HG03135 (cell line): ENCODE results near the gene MEIS3.

Source experiments
- ATAC-seq: cut with Tn5 transposase; IDR thresholded peaks from one replicate; pipeline ENCODE4 v1.9.1; 2021; ENCODE audit warnings: mild to moderate bottlenecking, moderate library complexity; ENCODE audit not compliant: unreplicated experiment

MEIS3 gene

GRCh38 chr19:47435883-47436417 is 16.6 kb upstream of the MEIS3 start:
- ATAC-seq, result no peak

- ATAC-seq, result no peak
Observed at GRCh38 chr19:47435196-47435595, 15.9 kb upstream of the MEIS3 start.

DNA sequence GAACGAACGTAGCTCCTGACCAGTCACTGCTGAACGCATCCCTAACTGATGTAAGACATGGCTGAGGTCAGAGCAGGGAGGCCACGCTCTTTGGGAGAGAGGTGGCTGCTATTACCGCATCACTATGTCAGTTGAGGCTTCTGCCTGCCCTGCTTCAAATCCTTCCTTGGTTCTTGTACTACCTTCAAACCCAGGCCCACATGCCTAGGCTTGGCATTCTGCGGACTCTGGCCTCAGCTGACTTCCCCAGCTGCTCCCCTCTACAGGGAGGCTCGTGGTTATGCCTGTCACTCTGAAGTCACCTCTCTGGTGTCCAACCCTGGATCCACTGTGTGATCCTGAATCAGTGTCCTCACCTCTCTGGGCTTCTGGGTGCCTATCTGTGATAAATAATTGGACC is 14.8 kb upstream of the MEIS3 start:
- ATAC-seq, result no peak

DNA sequence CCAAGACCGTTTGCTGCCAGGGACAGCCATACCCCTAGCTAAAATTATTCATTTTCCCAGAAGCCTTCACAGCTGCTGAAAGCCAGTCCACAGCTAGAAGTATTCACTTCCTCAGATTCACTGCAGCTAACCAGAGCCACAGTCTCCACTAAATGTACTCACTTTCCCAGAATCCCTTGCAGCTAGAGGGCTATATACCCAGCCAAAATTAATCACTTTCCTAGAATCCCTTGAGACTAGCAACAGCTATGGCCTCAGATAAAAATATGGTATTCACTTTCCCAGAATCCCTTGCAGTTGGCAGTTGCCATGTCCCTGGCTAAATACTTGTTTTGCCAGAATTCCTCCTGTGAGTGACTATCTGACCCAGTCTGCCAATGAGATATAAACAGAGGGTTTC is 13.8 kb upstream of the MEIS3 start:
- no peak for ATAC-seq

GRCh38 chr19:47432499-47432898 is 13.2 kb upstream of the MEIS3 start:
- no peak for ATAC-seq

GRCh38 chr19:47432091-47432490 is 12.8 kb upstream of the MEIS3 start:
- ATAC-seq, result no peak

DNA sequence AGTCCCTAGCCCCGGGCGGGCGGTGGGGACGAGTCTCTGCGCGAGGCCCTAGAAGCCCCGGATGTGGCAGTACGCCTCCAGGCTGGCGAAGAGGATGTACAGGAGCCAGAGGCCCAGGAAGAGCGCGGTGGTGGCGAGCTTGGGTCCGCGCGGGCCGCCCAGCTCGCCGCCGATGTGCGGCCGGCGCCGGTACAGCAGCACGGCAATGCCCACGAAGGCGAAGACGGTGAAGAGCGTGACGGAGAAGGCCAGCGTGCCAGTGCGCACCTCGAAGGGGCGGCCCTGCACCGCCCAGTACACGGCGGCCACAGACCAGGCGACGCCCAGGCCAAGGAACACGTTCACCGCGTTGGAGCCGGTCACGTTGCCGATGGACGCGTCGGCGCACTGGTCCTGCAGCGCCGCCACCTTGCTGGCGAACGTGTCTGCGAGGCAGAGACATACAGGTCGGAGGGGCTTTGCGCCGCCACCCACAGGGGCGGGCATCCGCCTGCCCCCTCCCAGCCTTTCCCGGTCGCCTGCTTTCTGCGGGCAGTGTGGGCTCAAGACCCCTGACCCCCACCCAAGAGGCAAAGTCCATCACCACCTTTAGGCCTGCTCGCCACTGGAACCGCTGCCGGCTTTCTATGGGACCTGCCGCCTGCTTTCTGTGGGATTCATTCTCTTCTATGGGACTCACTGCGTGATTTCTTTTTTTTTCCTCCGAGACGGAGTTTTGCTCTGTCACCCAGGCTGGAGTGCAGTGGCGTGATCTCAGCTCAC is 10.9 kb upstream of the MEIS3 start:
- no peak for ATAC-seq

DNA sequence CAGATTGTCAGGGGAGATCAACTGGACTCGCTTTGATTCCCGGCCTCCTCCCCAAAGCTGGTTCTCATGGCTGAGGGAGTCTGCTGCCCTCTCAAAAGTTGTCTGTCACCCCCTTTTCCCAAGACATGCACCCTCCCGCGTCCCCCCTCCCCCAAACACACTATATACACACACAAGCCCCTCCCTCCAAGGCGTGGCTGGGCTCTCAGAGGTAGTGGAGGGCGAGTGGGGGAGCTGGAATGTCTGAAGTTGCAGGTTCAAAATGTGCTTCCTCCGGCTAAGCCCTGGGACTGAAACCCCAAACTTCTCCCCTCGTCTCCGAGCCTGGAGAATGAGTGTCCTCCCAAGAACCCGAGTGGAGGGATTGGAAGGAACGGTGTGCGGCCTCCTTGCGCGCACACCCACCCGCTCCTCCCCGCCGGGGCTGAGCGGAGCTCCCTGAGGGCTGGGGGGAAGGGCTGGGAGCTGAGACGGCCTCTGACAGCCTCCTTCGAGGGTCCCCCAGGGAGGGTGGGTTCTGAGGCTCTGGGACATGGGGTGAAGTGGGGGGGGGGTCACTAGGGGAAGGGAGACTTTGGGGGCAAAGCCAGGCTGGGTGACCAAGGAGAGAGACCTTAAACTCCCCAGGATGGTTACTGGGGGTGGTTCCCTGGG is 9.9 kb upstream of the MEIS3 start:
- no peak for ATAC-seq

DNA sequence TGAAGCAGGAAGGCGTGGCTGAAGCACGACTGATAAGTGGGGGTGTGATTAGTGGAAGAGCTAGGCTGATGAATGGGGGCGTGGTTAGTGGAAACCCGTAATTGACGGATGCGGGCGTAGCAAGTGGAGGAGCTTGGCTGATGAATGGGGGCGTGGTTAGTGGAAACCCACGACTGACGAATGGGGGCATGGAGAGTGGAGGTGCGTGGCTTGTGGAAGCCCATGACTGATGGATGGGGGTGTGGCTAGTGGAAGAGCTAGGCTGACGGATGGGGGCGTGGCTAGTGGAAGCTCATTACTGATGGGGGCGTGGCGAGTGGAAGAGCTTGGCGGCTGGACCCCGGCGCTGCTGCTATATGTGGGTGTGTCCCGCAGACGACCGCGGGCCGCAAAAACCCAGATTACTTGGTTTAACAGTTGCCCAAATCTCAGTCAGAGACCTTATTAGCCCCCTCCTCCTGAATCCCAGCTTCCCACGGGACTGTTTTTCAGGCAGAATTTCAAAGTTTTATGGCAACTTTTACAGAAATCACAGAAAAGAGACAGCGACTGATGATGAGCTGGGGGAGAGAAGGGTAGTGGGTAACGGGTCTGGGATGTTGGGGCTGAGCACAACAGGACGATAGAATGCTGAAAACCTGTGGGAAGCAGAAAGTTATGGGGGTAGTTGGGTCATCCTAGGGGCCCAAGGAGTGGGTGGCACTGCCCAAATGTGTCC is 9.0 kb upstream of the MEIS3 start:
- no peak for ATAC-seq

GRCh38 chr19:47427241-47428176 is 8.2 kb upstream of the MEIS3 start:
- ATAC-seq, result no peak

DNA sequence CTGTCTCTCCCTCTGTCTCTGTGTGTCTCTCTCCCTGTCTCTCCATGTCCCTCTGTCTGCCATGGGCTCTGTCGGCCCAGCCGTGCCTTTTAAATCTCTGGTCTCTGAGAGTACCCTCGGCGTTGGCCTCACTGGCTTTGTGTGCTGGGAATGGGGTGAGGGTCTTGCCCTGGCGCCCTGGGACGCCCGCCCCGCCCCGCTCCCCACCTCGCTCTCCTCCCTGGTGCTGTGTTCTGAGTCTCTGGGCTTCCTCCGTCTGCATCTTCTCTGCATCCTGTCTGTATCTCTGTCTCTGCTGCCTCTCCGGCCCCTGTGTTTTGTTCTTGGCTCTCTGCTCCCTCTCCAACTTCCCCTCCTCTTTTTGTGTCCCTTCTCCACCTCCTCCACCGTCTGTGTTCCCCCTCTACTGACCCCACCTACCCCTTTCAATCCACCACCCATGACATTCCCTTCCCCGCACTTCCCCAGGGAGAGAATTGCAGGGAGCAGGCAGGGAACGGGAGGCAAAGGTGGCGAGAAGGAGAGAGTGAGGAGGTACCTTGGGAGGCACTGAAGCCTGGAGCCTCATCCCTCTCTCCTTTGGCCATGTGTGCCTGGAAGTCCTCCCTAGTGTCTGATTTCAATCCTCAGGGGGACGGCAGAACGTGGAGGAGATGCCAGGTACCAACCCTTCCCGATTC is 4.0 kb upstream of the MEIS3 start:
- ATAC-seq, result no peak

GRCh38 chr19:47422417-47423163 is 3.3 kb upstream of the MEIS3 start:
- no peak for ATAC-seq

DNA sequence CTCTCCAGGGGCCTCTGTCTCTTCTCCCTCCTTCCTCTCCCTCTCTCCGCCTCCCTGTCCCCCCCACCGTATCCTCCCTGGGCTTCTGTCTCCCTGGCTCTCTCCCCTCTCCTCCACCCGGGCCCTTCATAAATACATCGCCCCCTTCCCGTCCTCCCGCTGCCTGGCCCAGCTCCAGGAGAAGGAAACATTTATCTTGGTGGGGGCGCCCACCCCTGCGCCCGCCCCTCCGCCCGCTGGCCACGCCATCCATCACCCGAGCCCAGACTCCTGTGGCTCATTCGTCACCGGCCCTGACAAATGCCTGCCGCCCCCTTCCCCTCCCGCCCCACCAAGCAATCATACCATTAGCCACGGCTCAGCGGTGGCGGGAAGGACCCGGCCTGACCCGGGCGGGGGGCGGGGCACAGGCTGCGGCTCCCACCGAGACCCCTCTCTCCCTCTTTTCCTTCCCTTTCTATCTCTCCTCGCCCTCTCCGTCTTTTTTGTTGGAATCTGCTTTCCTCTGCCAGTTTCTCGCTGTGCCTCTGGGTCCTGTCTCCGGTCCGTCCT is 2.6 kb upstream of the MEIS3 start:
- ATAC-seq, result no peak

DNA sequence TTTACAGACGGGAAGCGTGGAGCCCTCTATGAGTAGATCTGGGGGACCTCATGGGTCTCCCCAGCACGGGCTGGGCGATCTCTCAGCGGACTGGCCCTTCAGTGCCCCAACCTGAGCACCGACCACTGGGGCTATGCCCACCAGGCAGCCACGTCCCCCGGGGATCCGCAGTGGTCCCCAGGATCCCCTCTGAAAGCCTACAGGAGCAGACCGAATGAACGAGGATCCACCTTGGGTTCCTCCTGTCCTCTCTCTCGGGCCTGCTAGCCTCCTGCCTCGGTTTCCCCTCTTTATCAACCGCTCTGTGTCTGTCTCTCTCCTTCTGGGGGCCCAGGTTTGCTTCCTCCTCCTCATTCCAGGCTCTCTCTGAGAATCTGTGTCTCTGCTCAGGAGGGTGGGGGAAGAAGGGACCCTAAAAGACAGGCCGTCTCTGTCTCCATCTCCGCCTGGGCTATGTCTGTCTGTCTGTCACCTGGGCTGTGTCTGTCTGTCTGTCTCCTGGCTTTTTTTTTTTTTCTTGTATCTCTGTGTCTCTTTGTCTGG is 2.0 kb upstream of the MEIS3 start:
- no peak for ATAC-seq

DNA sequence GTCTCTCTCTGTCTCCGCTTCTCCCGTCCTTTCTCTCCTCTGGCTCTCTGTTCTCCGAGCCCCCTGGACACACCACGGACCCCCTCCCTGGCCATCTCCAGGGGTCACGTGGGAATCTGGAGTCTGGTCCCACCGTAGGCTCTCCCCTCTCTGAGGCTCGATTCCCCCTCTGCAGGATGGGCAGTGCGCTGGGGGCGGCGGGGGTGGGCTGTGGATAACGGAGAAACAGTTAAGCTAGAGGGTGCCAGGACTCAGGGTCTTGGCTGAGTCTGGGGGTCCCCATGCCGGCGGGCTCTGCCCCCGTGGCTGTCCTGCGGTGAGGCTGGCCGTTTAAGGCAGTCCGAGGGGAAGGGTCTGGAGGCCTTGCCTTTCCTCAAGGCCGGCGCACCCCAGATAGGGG is 462 bp upstream of the MEIS3 start:
- no peak for ATAC-seq

GRCh38 chr19:47418692-47419029 is 666 bp downstream of the MEIS3 start:
- no peak for ATAC-seq

DNA sequence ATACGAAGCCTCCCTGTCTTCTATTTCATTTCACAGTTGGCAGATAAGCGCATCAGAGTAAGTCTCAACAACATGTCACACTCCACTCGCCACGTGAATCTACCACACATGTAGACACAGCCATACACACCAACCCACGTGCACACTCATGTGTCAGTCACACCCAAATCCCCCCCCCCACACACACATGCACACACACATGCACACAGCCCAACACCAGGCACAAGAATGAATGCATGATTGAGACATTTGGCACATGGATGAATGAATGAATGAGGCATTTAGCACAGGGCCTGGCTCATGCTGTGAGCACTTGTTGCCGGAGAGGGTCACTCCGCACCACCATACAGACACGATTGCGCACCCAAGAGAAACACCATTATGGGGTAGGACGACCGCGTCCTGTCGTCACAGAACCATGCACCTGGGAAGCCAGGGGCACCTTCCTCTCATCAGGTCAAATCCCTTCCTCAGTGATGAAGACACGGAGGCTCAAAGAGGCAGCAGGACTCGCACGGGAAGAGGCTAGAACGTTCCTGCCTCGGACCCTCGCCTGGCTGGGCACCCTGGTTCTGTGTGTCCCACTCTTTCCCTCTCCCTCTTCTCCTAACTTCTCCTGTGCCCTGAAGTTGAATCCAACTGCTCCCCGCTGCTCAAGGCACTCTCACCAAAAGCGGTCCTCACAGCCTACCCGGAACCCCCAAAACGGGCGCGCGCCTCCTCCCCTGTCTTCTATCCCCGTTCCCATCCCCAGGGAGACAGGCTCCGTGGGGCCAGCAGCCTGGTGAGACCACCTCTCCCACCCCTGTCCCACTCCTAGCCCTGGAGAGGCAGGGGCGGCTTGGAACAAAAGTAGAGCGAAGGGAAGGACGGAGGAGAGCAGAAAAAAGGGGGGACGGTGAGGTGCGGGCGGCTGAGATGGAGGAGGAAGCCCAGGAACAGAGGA is 1.3 kb downstream of the MEIS3 start:
- no peak for ATAC-seq
